ENCODE measurements around the gene ARHGAP8. TPM values are rescaled to one million over a fixed set of nuclear protein-coding genes. Genes with fewer than 3 reads are reported as not detected.

ARHGAP8 gene
- total RNA-seq, 2 donors from 2014 or later, result 0.24 TPM; not detected in 1

DNA sequence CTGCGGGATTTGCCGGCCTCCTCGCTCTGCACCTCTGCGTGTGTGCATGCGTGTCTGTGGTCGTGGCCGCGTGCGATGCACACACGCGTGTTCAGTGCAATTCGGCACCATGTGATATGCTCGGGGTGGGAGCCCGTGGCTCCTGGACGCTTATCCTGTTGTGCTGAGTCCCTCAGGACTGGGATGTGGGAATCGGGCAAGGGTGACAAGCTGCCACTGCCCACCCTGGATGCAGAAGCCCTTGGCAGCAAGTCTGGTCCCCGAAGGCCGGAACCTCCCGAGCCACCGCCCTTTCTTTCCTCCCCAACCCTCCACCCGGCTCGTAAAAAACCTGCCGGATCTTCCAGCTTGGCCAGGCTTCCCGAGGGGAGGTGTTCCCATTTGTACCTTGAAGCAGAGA, 129.2 kb downstream of the ARHGAP8 start:
- Histone ChIP-seq H3K4me3 (no peak overlapping the region), H3K27ac (no peak overlapping the region), H3K36me3 (no peaks in the 10 kb centered on the region), H3K27me3 (no peaks in the 10 kb centered on the region), H3K4me1 (no peaks in the 10 kb centered on the region), H3K9me3 (peaks cover 0 to 10% of the 10 kb centered on the region in 2 donors)
- DNase-seq (ENCODE audit: low spot score), result no peak
- TF ChIP-seq, protein P1, sequence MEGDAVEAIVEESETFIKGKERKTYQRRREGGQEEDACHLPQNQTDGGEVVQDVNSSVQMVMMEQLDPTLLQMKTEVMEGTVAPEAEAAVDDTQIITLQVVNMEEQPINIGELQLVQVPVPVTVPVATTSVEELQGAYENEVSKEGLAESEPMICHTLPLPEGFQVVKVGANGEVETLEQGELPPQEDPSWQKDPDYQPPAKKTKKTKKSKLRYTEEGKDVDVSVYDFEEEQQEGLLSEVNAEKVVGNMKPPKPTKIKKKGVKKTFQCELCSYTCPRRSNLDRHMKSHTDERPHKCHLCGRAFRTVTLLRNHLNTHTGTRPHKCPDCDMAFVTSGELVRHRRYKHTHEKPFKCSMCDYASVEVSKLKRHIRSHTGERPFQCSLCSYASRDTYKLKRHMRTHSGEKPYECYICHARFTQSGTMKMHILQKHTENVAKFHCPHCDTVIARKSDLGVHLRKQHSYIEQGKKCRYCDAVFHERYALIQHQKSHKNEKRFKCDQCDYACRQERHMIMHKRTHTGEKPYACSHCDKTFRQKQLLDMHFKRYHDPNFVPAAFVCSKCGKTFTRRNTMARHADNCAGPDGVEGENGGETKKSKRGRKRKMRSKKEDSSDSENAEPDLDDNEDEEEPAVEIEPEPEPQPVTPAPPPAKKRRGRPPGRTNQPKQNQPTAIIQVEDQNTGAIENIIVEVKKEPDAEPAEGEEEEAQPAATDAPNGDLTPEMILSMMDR (IDR thresholded peaks at IDR 0.05), result no peak

- DNase-seq (ENCODE audit: low spot score), result no peak
- H3K9me3 ChIP-seq, result peaks cover 0 to 2% of the 10 kb centered on the region in 2 donors
- TF ChIP-seq, protein P1 (IDR thresholded peaks at IDR 0.05), result no peak
- no peak overlapping the region for H3K27ac ChIP-seq
- H3K27me3 ChIP-seq, result no peaks in the 10 kb centered on the region
- no peaks in the 10 kb centered on the region for H3K4me1 ChIP-seq
- no peak overlapping the region for H3K4me3 ChIP-seq
- no peaks in the 10 kb centered on the region for H3K36me3 ChIP-seq
Measured at GRCh38 chr22:44882226-44882905, 130.0 kb downstream of the ARHGAP8 start.

DNA sequence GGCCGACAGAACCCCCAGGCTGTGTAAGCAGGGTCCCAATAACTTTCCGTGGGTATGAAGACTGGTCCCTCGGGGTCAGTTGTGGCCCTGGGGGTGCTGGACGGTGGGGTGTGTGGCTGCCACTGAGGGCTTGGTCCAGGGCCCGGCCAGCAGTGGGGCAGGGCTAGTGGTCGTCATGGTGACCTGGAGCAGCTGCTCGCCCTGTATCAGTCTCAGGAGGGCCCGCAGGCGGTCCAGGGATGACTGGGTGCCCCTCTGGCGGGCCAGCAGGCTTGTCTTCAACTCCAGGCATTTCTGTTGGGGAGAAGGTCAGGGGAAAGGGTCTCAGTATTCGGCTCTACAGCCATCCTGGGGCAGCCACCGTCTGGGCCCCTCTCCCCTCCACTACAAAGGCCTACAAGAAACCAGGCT, 130.6 kb downstream of the ARHGAP8 start:
- no peak for DNase-seq (ENCODE audit: low spot score)
- no peak overlapping the region for H3K27ac ChIP-seq
- H3K36me3 ChIP-seq, result no peaks in the 10 kb centered on the region
- TF ChIP-seq, protein P1 (IDR thresholded peaks at IDR 0.05), result no peak
- H3K4me1 ChIP-seq, result no peaks in the 10 kb centered on the region
- no peaks in the 10 kb centered on the region for H3K27me3 ChIP-seq
- H3K9me3 ChIP-seq, result no peaks in the 10 kb centered on the region
- H3K4me3 ChIP-seq, result no peak overlapping the region

DNA sequence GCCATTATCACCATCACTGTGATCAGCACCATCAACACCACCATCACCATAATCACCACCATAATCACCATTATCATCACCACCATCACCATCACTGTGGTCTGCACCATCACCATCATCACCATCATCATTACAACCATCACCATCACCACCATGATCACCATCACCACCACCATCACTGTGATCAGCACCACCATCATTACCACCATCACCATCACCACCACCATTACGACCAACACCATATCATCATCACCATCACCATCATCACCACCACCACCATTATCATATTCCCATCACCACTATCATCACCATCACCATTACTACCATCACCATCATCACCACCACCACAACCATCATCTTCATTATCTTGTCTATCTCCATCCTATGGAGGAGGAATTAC, 132.2 kb downstream of the ARHGAP8 start:
- Histone ChIP-seq H3K9me3 (no peaks in the 10 kb centered on the region), H3K36me3 (no peaks in the 10 kb centered on the region), H3K4me3 (no peak overlapping the region), H3K27ac (no peak overlapping the region), H3K27me3 (no peaks in the 10 kb centered on the region), H3K4me1 (no peaks in the 10 kb centered on the region)
- no peak for DNase-seq (ENCODE audit: low spot score)
- TF ChIP-seq, protein P1 (IDR thresholded peaks at IDR 0.05), result no peak

GRCh38 chr22:44884968-44885805, 132.8 kb downstream of the ARHGAP8 start:
- no peaks in the 10 kb centered on the region for H3K4me1 ChIP-seq
- DNase-seq (ENCODE audit: low spot score), result no peak
- H3K27me3 ChIP-seq, result no peaks in the 10 kb centered on the region
- TF ChIP-seq, protein P1 (IDR thresholded peaks at IDR 0.05), result no peak
- no peaks in the 10 kb centered on the region for H3K9me3 ChIP-seq
- H3K36me3 ChIP-seq, result no peaks in the 10 kb centered on the region
- H3K4me3 ChIP-seq, result no peak overlapping the region
- no peak overlapping the region for H3K27ac ChIP-seq

Data from right atrium auricular region (tissue), 2 donors.